Endothelial cell of hepatic sinusoid (primary cell): Measurements from ENCODE around the gene HERC3.
"Not testable (repeated sequence)": the region's sequence is repeated elsewhere in the genome, so short reads cannot be mapped to it uniquely, and the experiment has no call there.

Source experiments
- in situ Hi-C: cut with HindIII; loops from 2 replicates; pipeline ENCODE4 v1.10.0; 2017; ENCODE audit warnings: low sequenced_read_pairs

HERC3 gene

GRCh38 chr4:88605736-88606135 is 13.5 kb downstream of the HERC3 start:
- in situ Hi-C loops, result no loop called here

GRCh38 chr4:88606832-88607231 is 14.6 kb downstream of the HERC3 start:
- in situ Hi-C loops, result no loop called here

- in situ Hi-C loops, result no loop called here
Observed at GRCh38 chr4:88609387-88609786, 17.1 kb downstream of the HERC3 start.

GRCh38 chr4:88609794-88610193 is 17.5 kb downstream of the HERC3 start:
- in situ Hi-C loops, result not testable (repeated sequence)

GRCh38 chr4:88610771-88611170 is 18.5 kb downstream of the HERC3 start:
- in situ Hi-C loops, result no loop called here

- in situ Hi-C loops, result no loop called here
Observed at GRCh38 chr4:88613417-88613875, 21.2 kb downstream of the HERC3 start.

- in situ Hi-C loops, result no loop called here
Observed at GRCh38 chr4:88614058-88614457, 21.8 kb downstream of the HERC3 start.

GRCh38 chr4:88616275-88617150 is 24.2 kb downstream of the HERC3 start:
- in situ Hi-C loops, result no loop called here

- in situ Hi-C loops, result no loop called here
Observed at GRCh38 chr4:88618782-88619485, 26.7 kb downstream of the HERC3 start.

- in situ Hi-C loops, result no loop called here
Observed at GRCh38 chr4:88619971-88620370, 27.7 kb downstream of the HERC3 start.

- in situ Hi-C loops, result no loop called here
Observed at GRCh38 chr4:88621763-88622327, 29.6 kb downstream of the HERC3 start.

- in situ Hi-C loops, result no loop called here
Observed at GRCh38 chr4:88623097-88623496, 30.8 kb downstream of the HERC3 start.

- in situ Hi-C loops, result no loop called here
Observed at GRCh38 chr4:88628746-88629145, 36.5 kb downstream of the HERC3 start.

- in situ Hi-C loops, result no loop called here
Observed at GRCh38 chr4:88629826-88630225, 37.5 kb downstream of the HERC3 start.

GRCh38 chr4:88630756-88631155 is 38.5 kb downstream of the HERC3 start:
- in situ Hi-C loops, result no loop called here

GRCh38 chr4:88643932-88644331 is 51.7 kb downstream of the HERC3 start:
- in situ Hi-C loops, result loop anchor here (5.0 kb wide), 1 partner anchor 42 kb away; no protein-coding TSS in a partner anchor

- in situ Hi-C loops, result no loop called here
Observed at GRCh38 chr4:88645994-88646393, 53.7 kb downstream of the HERC3 start.

GRCh38 chr4:88646528-88647280 is 54.4 kb downstream of the HERC3 start:
- in situ Hi-C loops, result no loop called here

GRCh38 chr4:88649716-88650115 is 57.4 kb downstream of the HERC3 start:
- in situ Hi-C loops, result no loop called here

GRCh38 chr4:88653371-88653946 is 61.2 kb downstream of the HERC3 start:
- in situ Hi-C loops, result no loop called here

GRCh38 chr4:88655226-88655625 is 62.9 kb downstream of the HERC3 start:
- in situ Hi-C loops, result no loop called here
